ENCODE measurements around the gene QRICH2.
A peak's percentile ranks its signal among the peaks of the same experiment; 100 is the strongest.
"Not testable (repeated sequence)": the region's sequence is repeated elsewhere in the genome, so short reads cannot be mapped to it uniquely, and the experiment has no call there.

The QRICH2 gene

GRCh38 chr17:76248013-76248782, 59.9 kb downstream of the QRICH2 start:
- no peak for DNase-seq

GRCh38 chr17:76247304-76247703, 60.8 kb downstream of the QRICH2 start:
- DNase-seq: no peak

- no peak for DNase-seq
Observed at GRCh38 chr17:76246080-76247066, 61.7 kb downstream of the QRICH2 start.

DNA sequence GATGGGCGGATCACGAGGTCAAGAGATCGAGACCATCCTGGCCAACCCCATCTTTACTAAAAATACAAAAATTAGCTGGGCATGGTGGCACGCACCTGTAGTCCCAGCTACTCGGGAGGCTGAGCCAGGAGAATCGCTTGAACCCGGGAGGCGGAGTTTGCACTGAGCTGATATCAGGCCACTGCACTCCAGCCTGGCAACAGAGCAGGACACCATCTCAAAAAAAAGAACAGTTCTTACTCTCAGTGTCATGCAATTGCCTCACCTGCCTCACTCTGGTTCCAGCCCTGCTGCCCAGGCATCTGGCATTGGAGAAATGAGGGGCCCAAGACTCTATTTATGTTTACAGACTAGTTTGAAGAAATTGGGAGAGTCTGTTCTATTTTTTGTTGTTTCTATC, 63.4 kb downstream of the QRICH2 start:
- not testable (repeated sequence) for DNase-seq

DNA sequence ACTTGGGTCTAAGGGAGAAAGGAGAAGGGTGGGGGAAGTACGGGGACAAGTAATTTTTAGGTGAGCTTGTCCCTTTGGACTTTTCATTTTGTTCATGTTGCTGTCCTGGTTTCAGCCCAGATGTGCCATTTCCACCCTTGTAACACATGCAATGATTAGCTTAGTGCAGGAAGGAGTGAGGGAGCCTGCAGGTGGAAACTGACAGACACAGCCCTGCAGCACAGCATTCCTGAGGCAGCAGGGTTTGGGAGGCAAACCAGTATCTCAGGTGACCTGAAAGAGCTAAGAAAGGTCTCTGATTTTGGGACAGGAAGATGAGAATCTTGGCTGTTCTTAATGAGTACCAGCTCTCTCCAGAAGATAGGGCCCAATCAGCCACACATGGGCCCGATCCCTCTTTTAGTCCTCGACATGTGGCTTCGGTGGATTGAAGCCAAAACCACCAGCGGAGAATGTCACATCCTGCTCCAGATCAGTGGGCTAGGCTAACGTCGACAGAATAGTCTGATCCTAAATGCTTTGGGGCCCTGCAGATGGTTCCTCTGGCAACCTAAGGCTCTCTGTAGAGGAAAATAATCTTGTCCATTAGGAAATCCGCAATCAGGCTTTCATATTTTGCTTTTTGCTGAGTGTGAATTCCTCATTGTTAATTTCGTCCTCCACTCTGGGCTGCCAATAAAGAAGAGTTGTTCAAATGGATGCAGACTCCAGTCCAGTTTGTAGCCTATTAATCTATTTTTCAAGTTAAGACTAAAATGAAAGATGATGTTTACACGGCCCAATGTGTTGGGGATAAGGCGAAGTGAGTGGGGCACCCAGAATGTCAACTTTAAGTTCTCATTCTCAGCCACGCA, 64.0 kb downstream of the QRICH2 start:
- DNase-seq: no peak

- DNase-seq: no peak
Observed at GRCh38 chr17:76241691-76242255, 66.3 kb downstream of the QRICH2 start.

DNA sequence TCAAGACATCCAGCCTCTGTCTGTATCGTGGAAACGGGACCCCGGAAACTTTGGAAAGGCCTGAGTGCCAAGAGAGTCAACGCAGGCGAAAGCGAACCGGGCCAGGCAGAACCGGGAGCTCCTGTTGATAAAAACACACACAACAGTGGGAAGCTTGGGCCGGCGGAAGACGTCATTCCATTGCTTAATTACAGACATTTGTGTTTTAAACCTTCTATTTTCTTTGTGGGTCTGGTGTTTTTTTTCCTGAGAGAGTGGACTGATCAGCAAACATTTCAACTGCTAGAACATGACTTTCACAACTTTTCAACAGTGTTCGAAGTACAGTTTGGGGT, 66.9 kb downstream of the QRICH2 start:
- peak in 9 of 51 donors; percentile 22 to 60 (median 31) for DNase-seq

- peak in 44 of 51 donors; percentile 21 to 86 (median 62) for DNase-seq
Observed at GRCh38 chr17:76240461-76241203, 67.4 kb downstream of the QRICH2 start, which contains the start of gene RNF157. TSS of gene RNF157 (minus strand) at chr17:76240493. CDS start at chr17:76240240, 253 bp downstream.

GRCh38 chr17:76239538-76240274, 68.4 kb downstream of the QRICH2 start:
- DNase-seq: peak in 5 of 51 donors; percentile 23 to 53 (median 39)

GRCh38 chr17:76238847-76239537, 69.1 kb downstream of the QRICH2 start:
- peak in 3 of 51 donors; percentile 21 to 53 (median 27) for DNase-seq

GRCh38 chr17:76237859-76238313, 70.2 kb downstream of the QRICH2 start:
- no peak for DNase-seq

- DNase-seq: no peak
Observed at GRCh38 chr17:76236603-76237002, 71.5 kb downstream of the QRICH2 start.

GRCh38 chr17:76235883-76236282, 72.2 kb downstream of the QRICH2 start:
- no peak for DNase-seq

DNA sequence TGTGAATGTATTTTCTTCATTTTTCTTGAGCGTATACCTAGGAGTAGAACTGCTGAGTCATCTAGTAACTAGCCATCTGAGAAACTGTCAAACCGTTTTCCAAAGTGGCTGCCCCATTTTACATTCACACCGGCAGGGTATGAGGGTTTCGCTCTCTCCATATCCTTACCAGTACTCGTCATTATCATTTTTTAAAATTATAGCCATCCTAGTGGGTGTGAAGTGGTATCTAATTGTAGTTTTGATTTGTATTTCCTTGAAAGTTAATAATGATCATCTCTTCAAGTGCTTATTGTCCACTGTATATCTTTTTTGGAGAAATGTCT, 73.8 kb downstream of the QRICH2 start:
- DNase-seq: no peak

DNA sequence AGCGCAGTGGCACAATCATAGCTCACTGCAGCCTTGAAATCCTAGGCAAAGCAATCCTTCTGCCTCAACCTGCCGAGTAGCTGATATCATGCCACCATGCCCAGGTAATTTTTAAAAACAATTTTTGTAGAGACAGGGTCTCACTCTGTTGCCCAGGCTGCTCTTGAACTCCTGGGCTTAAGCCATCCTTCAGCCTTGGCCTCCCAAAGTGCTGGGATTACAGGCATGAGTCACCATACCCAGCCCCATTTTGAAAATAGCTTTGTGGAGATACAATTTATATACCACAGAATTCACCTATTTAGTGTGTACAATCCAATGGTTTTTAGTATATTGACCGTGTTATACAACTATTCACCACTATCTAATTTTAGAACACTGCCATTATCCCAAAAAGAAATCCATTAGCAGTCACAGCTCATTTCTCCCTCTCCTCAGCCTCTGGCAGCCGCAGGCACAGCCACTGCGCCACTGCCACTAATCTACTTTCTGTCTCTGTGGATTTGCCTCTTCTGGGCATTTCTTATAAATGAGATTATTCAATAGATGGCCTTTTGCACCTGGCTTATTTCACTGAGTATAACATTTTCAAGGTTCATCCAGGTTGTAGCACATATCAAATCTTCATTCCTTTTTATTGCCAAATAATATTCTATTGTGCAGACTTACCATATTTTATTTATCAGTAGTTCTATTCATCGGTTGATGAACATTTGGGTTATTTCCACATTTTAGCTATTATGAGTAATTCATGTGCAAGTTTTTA, 74.3 kb downstream of the QRICH2 start:
- DNase-seq: no peak

DNA sequence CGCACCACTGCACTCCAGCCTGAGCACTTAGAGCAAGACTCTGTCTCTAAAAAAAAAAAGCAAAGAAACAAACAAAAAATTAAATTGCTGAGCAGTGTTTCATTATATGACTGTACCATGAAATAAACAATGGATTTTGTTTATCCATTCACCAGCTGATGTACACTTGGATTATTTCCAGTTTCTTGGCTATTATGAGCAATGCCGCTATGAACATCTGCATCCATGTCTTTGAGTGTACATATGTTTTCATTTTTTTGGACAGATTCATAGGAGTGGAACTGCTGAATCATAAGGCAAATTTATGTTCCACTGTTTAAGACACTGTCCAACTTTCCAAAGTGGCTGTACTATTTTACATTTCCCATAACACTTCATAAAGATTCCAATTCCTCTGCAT, 75.7 kb downstream of the QRICH2 start:
- DNase-seq: no peak

DNA sequence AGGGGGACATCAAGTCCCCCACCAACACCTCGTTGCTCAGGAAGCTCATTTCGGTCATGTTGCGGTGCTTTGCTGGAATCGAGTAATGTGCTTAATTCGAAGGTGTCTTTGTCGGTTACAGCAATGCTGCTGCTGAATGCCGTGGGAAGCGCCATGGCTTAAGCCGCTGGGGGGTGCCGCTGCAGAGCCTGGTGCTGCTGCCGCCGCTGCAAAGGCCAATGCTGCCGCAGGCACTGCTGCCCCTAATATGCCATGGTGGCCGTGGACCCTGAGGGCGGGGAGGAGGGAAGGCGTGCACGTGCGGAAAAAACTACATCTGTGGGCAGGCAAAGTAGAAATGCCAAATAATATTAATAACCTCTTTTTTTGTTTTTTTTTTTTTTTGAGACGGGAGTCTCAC, 81.3 kb downstream of the QRICH2 start:
- not testable (repeated sequence) for DNase-seq

Measured in hypothalamus (tissue), 51 donors.